ENCODE measurements around the gene METTL16.
"Not testable (repeated sequence)": the region's sequence is repeated elsewhere in the genome, so short reads cannot be mapped to it uniquely, and the experiment has no call there.

GRCh38 chr17:2531243-2531954 is 19.7 kb upstream of the METTL16 start:
- not testable (repeated sequence) for TF ChIP-seq CTCF (optimal IDR thresholded peaks at IDR 0.05 in 1 of 3, IDR thresholded peaks at IDR 0.05 in 1 of 3, conservative IDR thresholded peaks at IDR 0.05 in 1 of 3; ENCODE audit: extremely low read depth in 1 of 3, insufficient read depth in 2 of 3, low read length in 3 of 3); EZH2 (IDR thresholded peaks at IDR 0.05; ENCODE audit: low read length)
